GM21576 (cell line): ENCODE measurements around the gene SCYGR3.

Experiments
- ATAC-seq: cut with Tn5 transposase; IDR thresholded peaks from one replicate; pipeline ENCODE4 v1.9.1; 2021; ENCODE audit warnings: mild to moderate bottlenecking, moderate library complexity; ENCODE audit not compliant: unreplicated experiment

Gene SCYGR3, protein sequence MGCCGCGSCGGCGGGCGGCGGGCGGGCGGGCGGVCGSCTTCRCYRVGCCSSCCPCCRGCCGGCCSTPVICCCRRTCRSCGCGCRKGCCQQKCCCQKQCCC

DNA sequence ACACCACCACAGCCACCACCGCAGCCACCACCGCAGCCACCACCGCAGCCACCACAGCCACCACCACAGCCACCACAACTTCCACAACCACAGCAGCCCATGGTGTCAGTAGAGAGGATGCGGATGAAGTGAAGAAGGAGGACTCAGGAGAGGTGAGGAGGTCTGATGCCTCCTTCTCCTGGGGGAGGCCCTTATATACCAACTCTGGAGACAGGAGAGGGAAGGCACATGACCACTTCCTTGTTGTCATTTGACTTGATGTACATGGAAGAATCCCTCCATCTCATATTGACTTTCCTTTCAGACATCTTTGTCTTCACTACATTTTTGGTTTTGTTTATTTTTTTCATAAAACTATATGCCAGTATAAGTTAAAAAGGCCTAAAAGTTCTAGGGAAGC is at the start of gene SCYGR3:
SCYGR3 (minus strand) TSS at position 101 of the 400 bp plus-strand sequence; CDS start at position 101, 0 bp downstream.
- no peak for ATAC-seq

DNA sequence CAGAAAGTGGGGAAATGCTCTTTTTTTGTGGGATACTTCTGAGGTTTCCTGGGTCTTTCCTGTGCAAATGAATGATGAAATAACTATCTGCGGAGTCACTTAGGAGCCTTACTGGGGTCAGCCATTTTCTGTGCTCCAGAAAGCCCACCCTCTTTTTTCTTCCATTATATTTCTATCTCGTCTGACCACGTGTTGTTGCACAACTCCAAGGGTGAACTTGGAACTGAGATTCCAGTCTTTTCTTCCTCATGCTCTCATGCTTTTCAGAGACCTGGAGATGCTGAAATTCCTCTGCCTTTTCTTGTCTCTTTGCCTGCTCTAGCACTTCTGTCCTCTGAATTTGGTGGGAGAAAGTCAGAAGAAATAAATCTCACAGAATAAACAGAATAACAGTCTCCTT is 47.2 kb upstream of the SCYGR3 start:
- no peak for ATAC-seq

DNA sequence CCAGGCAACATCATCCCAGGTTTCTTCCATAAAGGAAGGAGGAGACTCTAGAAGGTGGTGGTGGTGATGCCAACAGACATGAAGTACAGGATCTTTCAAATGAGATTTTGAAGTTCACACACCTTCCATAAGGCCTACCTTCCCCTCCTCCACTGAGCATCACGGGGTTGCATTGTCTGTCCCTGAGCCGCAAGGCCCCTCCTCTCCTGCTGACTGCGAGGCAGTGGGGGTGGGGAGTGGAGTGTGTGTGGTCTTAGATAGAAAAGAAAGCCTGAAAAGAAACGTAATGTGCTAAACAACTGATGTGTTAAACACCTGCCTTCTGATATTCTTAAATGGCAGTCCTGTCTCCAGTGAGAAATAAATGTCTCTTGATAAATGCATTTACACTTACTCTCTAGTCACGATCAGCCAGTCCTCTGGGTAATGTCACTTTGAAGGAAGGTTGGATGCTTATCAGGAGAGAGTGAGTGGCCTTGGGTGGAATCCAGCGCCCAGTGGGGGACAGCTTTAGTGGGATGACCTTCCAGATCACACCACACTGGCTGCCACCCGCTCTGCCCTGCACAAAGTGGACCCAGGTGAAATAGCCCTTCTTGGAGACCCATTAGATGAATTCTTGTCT is 46.5 kb upstream of the SCYGR3 start:
- ATAC-seq, result no peak

DNA sequence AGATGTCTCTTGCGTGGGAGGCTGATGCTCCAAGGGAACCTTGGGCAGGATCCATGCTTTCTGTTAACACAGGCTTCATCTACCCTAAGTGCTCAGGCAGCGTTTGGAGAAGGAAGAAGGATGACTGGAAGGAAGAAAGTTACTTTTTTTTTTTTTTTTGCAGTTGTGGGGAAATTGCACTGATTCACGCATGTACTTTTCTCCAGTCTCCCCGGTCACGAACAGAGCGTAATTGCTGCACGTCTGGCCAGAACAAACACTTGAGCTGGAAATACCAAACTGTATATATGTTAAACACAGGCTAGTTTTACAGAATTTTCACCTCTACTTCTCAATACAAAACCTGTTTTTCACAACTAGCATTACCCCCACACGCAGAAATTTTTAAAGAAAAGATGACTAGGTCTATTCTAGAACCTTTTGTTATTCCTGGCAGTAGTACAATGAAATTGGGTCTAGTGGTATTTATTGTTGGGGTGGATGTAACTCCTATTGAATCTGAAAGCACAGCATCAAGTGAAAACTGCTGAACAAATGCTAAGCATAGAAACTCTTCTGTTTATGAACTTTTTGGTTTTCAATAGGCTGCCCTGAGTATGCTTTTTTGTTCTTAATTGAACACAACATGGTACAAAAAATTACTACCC is 42.7 kb upstream of the SCYGR3 start:
- no peak for ATAC-seq

DNA sequence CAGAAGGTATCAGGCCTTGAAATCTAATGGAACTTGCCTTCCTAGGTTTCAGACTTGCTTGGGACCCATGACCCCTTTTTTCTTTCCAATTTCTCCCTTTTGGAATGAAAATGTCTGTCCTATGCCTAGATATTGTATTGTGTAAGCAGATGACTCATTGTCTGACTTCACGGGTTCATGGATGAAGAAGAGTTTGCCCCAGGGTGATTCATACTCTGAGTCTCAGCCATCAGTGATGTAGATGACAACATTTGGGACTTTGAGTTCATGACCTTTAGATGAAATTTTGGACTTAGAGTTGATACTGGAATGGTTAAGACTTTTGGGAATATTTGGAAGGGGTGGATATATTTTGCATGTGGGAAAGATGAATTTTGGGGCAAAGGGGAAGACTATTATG is 40.8 kb upstream of the SCYGR3 start:
- no peak for ATAC-seq

DNA sequence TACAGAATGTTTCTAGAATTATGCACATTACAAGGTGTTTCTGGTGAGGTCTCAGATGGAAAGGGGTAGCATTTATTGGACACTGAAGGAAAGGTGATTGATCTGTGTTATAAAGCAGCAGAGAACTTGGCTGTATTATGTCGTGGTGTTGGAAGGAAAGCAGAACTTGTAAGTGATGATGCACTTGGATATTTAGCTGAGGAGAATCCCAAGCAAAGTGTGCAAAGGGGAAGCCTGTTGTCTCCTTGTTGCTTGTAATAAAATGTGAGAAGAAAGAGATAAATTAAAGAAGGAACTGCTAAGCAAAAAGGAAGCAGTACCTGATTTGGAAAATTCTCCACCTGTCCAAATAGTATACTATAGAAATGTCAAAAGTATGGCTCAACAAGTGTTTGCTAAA is 39.8 kb upstream of the SCYGR3 start:
- ATAC-seq, result no peak

DNA sequence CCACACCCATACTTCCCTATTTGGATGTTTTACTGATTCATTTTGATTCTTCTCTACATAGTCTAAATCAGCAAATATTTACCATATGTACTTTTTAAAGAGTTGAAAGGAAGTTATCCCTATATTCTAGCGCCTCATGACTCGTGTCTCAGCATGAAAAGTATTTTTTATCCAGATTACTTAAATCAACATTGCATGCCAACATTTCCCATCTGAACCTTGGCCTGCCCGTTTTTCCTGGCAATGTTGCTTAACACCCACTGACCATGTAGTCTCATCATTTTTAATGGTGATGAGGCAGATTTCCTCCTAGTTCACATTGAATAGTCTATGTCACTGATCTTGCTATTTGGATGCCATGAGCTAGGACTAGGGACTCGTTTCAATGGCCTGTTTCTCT is 38.8 kb upstream of the SCYGR3 start:
- no peak for ATAC-seq

DNA sequence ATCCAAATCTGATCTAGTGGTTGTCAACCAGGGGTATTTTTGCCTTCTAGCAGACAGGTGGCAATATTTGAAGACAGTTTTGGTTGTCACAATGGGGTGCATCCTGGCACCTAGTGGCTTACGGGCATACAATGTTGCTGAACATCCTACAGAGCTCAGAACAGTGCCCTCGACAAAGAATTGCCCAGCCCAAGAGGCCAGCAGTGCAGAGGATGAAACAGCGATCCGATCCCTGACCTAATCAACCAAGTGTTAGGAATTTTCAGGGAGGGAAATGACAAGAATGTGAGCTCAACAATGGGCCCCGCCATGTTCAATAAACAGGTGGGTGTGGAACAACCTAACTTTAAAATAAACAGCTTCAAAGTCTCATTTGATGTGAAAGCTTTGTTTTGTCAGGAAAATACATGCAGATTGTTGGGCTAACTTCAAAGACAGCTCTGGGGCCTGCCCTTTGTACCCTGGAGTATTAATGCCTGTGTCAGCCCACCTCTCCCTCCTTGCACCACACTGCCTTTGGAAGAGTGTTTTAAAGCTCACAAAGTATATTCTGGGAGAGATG is 29.4 kb upstream of the SCYGR3 start:
- no peak for ATAC-seq

DNA sequence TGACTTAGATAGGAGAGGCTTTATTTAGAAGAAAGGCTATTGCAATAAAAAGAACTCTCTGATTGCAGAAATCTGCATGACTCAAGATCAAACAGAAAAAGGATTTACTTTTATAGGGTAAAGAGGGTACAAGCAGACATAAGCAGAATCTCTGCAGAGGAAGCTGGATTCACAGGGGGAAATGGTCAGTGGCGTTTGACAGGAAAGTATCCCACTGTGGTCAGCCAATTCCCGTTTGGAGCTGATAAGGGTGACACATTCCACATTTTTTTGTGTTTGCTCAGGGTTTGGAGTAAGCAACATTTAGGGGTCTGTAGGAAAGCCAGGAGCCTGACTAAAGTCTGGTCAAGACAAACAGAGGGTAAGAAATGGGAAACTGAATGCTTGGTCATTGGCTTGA is 28.0 kb upstream of the SCYGR3 start:
- no peak for ATAC-seq

DNA sequence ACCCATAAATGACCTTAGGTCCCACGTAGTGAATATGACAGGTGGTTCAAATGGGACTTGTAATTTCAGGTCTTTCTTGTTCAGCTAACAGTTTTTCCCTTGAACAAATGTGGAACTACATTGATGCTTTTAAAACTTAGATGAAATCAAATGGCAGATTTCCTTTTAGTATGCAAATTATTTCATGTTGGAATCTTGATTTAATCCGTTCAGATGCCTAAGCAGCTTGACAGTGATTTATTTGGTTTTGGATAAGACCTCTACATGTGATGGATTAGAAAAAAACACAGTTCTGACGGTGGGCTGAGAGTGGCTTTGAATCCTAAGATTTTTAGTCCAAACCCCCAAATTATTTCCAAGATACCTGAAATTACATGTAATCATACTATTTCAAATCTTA is 19.6 kb upstream of the SCYGR3 start:
- no peak for ATAC-seq

DNA sequence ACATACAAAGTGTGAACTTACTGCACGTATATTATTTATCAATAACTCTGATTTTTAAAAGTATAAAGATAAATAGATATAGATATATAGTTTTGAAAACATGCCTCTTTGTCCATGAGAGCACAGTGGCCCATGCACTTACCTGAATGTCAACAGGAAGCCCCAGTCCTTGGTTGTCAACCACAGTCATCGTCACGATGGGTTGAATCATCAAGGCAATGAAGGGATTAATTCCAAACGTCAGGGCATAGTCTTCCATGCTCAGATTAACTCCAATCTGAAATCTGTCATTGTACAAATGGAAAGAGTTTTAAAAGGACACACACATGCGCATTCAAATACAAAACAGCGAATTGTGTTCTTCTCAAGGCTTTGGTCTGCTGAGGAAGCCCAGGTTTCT is 18.2 kb upstream of the SCYGR3 start:
- no peak for ATAC-seq

DNA sequence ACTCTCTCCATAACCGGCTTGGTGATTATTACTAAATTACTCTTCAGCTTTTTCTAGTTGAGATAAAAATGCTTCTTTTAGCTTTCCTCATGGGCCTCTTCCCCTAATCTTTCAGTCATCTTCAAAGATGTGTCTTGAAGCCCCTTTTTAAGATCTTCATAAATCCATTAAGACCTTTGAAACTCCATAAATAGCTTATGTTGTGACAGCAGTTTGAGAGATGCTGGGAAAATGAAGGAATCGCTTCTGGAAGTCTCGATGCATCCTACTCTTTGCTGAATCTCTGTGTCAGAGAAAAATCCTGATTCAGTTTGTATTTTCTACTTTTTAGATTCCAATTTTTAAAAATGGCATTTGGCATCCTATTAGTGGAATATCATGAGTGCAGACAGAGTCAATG is 15.7 kb upstream of the SCYGR3 start:
- no peak for ATAC-seq

DNA sequence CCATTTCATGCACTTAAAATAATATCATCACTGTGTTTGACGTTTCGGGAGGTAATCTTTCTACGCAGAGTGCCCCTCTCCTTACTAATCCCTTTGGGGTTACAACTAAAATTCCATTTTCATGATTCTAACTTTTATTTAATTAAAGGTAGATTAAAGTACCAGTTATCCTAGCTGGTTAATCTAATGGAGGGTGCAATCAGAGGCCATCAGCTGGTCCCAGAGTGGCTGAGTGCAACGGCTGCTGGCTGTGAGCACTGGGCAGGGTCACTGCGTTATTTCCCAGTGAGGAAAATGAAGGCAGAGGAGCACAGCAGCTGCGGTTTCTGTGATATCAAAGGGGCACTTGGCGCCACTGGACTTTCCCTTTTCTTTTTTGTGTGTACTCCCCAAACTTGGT is 14.8 kb upstream of the SCYGR3 start:
- ATAC-seq, result no peak

DNA sequence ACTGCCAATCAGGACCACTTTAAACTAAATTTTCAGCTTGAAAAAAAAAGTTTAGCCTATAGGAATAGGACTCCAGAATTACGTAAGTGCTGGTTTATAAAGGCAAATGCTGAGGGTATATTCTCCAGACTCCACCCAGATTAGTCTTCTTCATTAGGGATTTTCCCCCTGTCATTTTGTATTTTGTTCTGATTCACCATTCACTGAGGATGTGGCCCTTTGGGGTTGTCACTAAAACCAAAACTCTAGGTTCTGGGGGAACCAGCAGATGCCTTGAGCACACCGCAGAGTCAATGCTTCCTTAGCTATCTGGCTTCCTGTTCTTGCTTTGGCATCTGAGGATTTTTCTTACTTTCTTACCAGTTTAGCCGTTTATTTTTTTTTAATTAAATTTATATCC is 13.1 kb upstream of the SCYGR3 start:
- ATAC-seq, result peak; percentile 89

DNA sequence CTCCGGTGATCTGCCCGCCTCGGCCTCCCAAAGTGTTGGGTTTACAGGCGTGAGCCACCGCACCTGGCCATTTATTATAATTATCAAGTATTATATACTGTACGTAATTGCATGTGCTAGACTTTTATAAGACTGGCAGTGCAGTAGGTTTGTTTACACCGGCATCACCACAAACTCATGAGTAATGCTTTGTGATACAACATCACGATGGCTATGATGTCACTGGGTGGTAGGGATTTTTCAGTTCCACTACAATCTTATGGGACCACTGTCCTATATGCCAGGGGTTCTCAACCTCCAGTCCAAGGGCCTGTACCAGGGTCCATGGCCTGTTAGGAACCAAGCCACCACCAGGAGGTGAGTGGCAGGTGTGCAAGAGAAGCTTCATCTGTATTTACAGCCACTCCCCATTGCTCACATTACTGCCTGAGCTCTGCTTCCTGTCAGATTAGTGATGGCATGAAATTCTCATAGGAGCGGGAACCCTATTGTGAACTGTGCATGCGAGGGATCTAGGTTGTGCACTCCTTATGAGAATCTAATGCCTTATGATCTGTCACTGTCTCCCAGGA is 12.0 kb upstream of the SCYGR3 start:
- ATAC-seq, result no peak

DNA sequence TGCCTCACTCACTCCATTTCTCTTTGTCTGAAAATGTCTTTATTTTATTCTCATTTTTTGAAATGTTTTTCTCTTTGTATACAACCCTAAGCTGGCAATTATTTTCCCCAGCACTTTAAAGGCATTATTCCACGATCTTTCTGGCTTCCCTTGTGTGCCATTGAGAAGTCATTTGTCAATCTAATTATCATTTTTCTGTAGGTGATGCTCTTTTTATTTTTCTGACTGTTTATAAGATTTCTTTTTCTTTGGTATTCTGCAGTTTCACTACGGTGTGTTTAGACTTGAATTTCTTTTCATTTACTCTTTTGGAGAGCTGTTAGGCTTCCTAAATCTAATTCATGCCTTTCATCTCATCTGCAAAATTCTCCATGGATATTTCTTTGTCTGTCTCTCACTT is 10.8 kb upstream of the SCYGR3 start:
- no peak for ATAC-seq

DNA sequence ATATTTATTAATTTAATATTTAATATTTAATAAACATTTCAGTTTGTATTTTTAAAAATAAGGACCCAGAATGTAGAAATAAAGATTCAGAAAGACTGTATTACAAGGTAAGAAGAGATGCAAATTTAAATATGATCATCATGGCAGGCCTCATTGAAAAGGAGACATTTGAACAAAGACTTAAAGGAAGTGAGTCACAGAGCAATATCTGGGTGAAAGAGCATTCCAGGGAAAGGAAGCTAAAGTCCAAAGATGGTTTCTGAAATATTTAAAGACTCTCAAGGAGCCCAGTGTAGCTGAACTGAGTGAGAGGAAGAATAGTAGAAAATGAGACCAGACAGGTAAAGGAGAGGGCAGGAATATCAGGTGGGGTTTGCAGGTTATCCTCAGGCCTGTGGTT is 8.6 kb upstream of the SCYGR3 start:
- ATAC-seq, result no peak

DNA sequence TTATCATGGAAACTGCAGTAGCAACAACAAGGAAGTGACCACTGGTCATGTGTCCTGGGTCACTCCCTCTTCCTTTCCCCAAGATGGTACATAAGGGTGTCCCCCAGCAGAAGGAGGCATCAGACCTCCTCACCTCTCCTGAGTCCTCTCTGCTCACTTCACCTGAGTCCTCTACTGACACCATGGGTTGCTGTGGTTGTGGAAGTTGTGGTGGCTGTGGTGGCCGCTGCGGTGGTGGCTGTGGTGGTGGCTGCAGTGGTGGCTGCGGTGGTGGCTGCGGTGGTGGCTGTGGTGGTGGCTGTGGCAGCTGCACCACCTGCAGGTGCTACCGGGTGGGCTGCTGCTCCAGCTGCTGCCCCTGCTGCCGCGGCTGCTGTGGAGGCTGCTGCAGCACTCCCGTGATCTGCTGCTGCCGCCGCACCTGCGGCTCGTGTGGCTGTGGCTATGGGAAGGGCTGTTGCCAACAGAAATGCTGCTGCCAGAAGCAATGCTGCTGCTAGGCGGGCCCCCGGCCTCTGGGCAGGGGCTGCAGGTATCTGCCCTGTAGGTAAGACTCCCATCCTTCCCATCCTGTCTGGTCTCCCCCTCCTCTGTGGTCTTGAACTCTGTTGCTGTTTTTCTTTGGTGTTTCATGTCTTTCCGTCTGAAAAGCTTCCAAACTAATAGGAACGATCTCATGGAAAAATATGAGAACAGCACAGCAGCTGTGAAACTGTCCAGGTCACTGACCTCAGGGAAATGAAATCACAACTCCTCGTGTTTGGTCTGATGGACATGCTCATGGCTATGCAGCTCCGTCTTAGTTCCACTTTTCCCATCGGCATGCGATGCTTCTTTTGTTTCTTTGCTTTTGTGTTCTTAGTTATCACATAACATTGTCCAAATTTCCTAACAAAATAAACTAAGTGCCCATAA is 2.9 kb upstream of the SCYGR3 start, which contains the start of gene SCYGR4:
SCYGR4 (plus strand) TSS at position 183 of the 915 bp plus-strand sequence; CDS start at position 183, 0 bp downstream.
- ATAC-seq, result no peak

DNA sequence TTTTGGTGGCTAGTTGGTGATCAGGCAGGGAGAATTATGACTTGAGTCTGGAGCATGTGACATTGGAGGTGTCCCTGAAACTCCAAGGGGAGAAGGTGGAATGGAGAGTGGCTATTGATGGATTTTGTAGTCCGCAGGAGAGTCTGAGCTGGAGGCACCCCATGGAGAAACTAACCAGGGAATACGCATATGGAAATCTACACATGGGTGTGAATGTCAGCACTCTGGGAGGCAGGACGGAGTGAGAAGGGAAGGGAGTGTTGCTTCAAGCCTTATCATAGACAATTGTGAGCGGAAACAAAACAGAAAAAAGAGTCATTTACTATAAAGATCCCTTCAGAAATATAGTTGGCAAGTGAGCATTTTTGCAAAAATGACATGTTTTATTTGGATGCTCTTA is 2.0 kb upstream of the SCYGR3 start:
- no peak for ATAC-seq

DNA sequence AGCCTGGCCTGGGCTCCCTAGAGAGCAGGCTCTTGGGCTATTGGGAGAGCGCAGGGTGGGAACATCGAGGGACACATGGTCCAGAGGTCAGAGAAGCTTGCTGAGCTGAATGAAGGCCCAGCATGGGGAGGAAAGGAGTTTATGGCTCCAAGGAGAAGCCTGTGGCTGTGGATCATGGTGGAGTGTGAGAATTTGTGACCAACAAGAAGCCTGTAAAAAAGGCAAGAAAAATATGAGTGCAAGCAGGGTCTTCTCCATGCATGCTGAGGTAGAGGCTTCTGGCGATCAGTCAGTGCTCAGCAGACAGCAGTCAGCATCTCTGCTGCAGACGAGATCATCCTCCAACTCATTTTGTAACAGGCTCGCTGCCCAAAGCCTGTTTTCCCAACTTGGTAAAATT is 1.3 kb upstream of the SCYGR3 start:
- no peak for ATAC-seq

DNA sequence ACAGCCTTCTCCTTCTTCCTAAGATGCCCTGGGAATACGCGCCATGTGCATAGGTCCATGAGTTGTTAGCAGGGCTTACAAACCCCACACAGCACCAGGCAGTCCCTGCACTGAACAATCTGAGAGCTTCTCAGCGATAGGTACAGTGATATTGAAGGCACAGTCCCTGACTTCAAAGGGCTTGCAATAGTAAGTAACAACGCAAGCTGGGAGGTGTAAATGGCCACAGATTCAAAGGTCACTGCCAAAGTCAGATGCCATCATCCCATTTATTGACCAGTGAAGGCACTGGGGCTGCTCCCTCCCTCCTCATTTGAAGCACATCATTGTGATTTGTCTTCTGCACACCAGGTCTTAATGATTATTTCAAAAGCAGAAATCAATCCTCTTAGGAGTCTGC is 541 bp upstream of the SCYGR3 start:
- ATAC-seq, result no peak
